GM19238 (cell line): Measurements from ENCODE around the gene FAXC.

Source experiments
- DNase-seq: peaks from one replicate; pipeline ENCODE4 v3.0.0; 2011; ENCODE audit warnings: low spot score; ENCODE audit not compliant: insufficient read length

The FAXC gene

GRCh38 chr6:99349171-99350141 is at the start of gene FAXC:
TSS of gene FAXC (minus strand) at chr6:99349674. CDS start at chr6:99349372, 302 bp downstream.
- DNase-seq: peak; percentile 26

- no peak for DNase-seq
Observed at GRCh38 chr6:99397287-99397686, 47.8 kb upstream of the FAXC start.

- peak; percentile 68 for DNase-seq
Observed at GRCh38 chr6:99393698-99394531, 44.4 kb upstream of the FAXC start, which contains the start of gene COQ3. TSS of gene COQ3 (minus strand) at chr6:99394195. CDS start at chr6:99394179, 16 bp downstream.

GRCh38 chr6:99393366-99393697 is 43.9 kb upstream of the FAXC start:
- no peak for DNase-seq

- DNase-seq: no peak
Observed at GRCh38 chr6:99390896-99391295, 41.4 kb upstream of the FAXC start.

- no peak for DNase-seq
Observed at GRCh38 chr6:99384507-99384906, 35.0 kb upstream of the FAXC start.

DNA sequence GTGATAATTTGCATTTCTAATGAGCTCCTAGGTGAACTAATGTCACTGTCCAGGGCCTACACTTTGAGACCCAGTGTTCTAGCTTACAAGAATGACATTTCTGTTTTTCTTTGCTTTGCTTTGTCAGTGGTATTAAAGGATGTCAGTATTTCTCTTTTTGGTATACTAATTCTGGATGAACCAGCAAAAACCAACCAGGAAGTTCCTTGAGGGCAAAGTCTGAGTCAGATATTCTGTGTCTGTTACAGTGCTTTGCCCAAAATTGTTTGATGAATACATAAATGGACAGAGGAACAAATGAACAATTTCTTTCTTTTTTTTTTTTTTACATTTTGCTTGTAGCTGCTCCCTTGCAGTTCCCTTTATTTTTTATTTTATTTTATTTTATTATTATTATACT is 29.2 kb upstream of the FAXC start:
- DNase-seq: no peak

GRCh38 chr6:99369533-99369932 is 20.1 kb upstream of the FAXC start:
- no peak for DNase-seq

GRCh38 chr6:99366852-99367251 is 17.4 kb upstream of the FAXC start:
- no peak for DNase-seq

- no peak for DNase-seq
Observed at GRCh38 chr6:99364026-99364425, 14.6 kb upstream of the FAXC start.

- DNase-seq: no peak
Observed at GRCh38 chr6:99362678-99363268, 13.3 kb upstream of the FAXC start.

DNA sequence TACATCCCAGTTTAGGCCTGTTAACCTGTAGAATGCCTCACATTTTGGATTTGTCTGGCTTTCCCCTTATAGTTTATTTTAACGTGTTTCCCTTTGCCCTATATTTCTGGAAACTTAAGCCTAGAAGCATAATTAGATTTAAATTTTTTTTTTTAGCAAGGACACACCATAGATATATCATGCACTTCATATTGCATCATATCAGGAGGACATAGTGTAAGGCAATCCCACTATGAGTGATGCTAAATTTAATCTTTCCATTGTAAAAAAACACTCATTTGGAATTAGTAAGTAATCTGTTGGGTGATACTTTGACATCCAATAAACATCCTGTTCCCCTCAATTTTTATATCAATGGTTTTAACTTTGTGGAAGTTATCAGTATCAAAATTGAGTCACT is 10.3 kb upstream of the FAXC start:
- DNase-seq: no peak

DNA sequence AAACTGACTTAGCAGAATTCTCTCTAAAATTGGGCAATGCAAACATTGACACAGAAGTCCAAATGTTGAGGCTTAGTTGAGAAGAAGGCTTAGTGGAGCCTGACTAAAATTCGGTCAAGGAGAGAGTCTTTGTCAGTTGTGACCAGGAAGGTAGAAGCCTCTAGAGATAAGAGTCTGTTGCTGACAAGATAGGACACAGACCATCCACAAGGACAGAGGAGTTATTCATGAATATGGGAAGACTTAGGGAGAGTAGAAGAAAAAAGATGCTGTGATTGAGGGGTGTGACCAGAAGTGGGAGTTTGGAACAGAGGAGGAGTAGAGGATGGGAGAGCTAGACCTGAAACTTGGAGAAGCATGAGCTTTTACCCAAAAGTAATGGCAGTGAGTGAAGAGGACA is 7.2 kb upstream of the FAXC start:
- DNase-seq: no peak

- no peak for DNase-seq
Observed at GRCh38 chr6:99354983-99355382, 5.5 kb upstream of the FAXC start.

DNA sequence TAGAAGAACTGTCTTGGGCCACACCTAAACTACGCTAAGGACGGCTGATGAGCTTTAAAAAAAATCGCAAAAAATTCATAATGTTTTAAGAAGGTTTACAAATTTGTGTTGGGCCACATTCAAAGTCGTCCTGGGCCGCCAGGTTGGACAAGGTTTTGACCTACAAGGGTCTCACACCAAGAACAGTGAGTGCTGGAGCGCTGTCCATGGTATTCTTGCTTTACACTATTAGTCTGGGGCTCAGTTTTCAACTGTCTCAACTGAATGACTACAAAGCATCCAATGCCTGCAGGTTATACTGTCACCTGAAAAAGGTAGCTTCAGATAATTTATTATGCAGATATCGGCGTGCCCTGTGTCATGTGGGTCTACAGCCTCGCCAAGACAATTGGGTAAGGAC is 3.7 kb upstream of the FAXC start:
- DNase-seq: no peak

GRCh38 chr6:99350573-99350972 is 1.1 kb upstream of the FAXC start:
- DNase-seq: no peak

GRCh38 chr6:99348288-99349170 is 945 bp downstream of the FAXC start:
- no peak for DNase-seq

- DNase-seq: no peak
Observed at GRCh38 chr6:99347804-99348203, 1.7 kb downstream of the FAXC start.

- DNase-seq: no peak
Observed at GRCh38 chr6:99346595-99346994, 2.9 kb downstream of the FAXC start.

DNA sequence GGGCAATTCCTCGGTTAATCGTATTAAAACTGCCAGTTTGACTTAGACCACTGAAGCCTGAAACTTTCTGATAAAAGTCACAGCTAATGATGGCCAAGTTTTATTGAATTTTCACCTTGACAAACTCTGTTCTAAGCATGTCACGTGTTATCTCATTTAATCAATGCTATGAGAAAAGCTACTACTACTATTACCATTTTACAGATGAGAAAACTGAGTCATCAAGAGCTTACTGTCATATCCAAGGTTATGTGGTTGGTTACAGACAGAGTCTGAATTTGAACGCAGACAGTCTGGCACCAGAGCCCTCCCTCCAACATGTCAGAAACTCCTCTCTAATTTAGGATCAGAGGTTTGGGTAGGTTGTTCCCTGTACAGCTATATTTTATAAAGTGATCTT is 4.3 kb downstream of the FAXC start:
- no peak for DNase-seq

GRCh38 chr6:99344289-99344688 is 5.2 kb downstream of the FAXC start:
- no peak for DNase-seq
